H1 (cell line): ENCODE results near the gene RIPOR2. TPM values are rescaled to one million over a fixed set of nuclear protein-coding genes. Genes with fewer than 3 reads are reported as not detected.

Source experiments
- CTCF ChIA-PET: fragments of 300-600 bp; sonication (Branson Sonifier 250); formaldehyde crosslinking; loops from one replicate; lab custom pipeline; 2021; ENCODE audit not compliant: partially characterized antibody; lab: Charles Lee
- POLR2A ChIA-PET: fragments of 300-600 bp; sonication (Branson Sonifier 250); formaldehyde crosslinking; loops from one replicate; lab custom pipeline; 2021; ENCODE audit warnings: inconsistent platforms; ENCODE audit not compliant: partially characterized antibody; lab: Charles Lee
- DNase-seq, 2 experiments: peaks; one replicate each; pipeline versions ENCODE4 v3.0.0 to v3.0.0-alpha.2; 2010 to 2022; ENCODE audit warnings: low spot score in 2 of 2, low read depth in 1 of 2, mixed read lengths in 1 of 2
- FAIRE-seq: peaks from 2 replicates; lab custom pipeline; 2011; peaks lifted over from hg19 to GRCh38; lab: Jason Lieb, UNC
- H2AFZ ChIP-seq: 2 replicates; pipeline ENCODE4 v1.8.1; 2012; ENCODE audit warnings: low read length, inconsistent platforms
- H2AK5ac ChIP-seq: 2 replicates; pipeline ENCODE4 v1.6.1; 2013; ENCODE audit warnings: low read depth, low read length
- H2BK120ac ChIP-seq: replicated peaks from 2 replicates; pipeline ENCODE3; 2013; ENCODE audit warnings: low read depth, low read length, inconsistent platforms
- H2BK12ac ChIP-seq: 2 replicates; pipeline ENCODE4 v1.6.1; 2013; ENCODE audit warnings: low read depth, low read length
- H2BK15ac ChIP-seq: 2 replicates; pipeline ENCODE4 v1.6.1; 2013; ENCODE audit warnings: low read length
- H2BK20ac ChIP-seq: 2 replicates; pipeline ENCODE4 v1.6.1; 2013; ENCODE audit warnings: low read length
- H2BK5ac ChIP-seq: 2 replicates; pipeline ENCODE4 v1.6.1; 2013; ENCODE audit warnings: low read depth, low read length
- H3K14ac ChIP-seq: 2 replicates; pipeline ENCODE4 v1.6.1; 2013; ENCODE audit warnings: inconsistent platforms; ENCODE audit not compliant: insufficient read length
- H3K18ac ChIP-seq: 2 replicates; pipeline ENCODE4 v1.6.1; 2013; ENCODE audit warnings: low read length; ENCODE audit errors: extremely low read depth
- H3K23ac ChIP-seq: 2 replicates; pipeline ENCODE4 v1.6.1; 2013; ENCODE audit warnings: inconsistent platforms; ENCODE audit not compliant: insufficient read length
- H3K23me2 ChIP-seq: 2 replicates; pipeline ENCODE4 v1.6.1; 2013; ENCODE audit warnings: low read depth, low read length
- H3K27ac ChIP-seq: 2 replicates; pipeline ENCODE4 v1.6.1; 2011; ENCODE audit warnings: low read depth, low read length, inconsistent platforms
- H3K27me3 ChIP-seq, 4 experiments: replicated peaks in 1 of 4; 1 replicate in 1 of 4; 2 replicates in 3 of 4; pipeline versions ENCODE4 v1.6.1 to v1.8.1; 2011 to 2013; ENCODE audit warnings: low read length in 3 of 4, mild to moderate bottlenecking in 3 of 4, inconsistent platforms in 2 of 4, mixed read lengths in 2 of 4, moderate library complexity in 1 of 4; ENCODE audit not compliant: control insufficient read depth in 3 of 4, insufficient read depth in 3 of 4; ENCODE audit errors: extremely low read depth in 1 of 4
- H3K36me3 ChIP-seq, 4 experiments: 2 replicates each; pipeline versions ENCODE4 v1.6.1 to v1.8.1; 2011 to 2013; ENCODE audit warnings: mild to moderate bottlenecking in 4 of 4, low read length in 3 of 4, moderate library complexity in 2 of 4, control low read depth in 1 of 4, inconsistent platforms in 1 of 4; ENCODE audit not compliant: insufficient read depth in 4 of 4, control insufficient read depth in 2 of 4
- H3K4ac ChIP-seq: replicated peaks from 2 replicates; pipeline ENCODE3; 2013; ENCODE audit warnings: low read length, low read depth, mixed read lengths, inconsistent platforms; ENCODE audit not compliant: insufficient read length
- H3K4me1 ChIP-seq, 4 experiments: replicated peaks in 1 of 4; 1 replicate in 1 of 4; 2 replicates in 3 of 4; pipeline versions ENCODE4 v1.6.1 to v1.8.1; 2011 to 2013; ENCODE audit warnings: low read length in 3 of 4, inconsistent platforms in 2 of 4, mixed read lengths in 1 of 4; ENCODE audit not compliant: insufficient read depth in 4 of 4, control insufficient read depth in 3 of 4
- H3K4me2 ChIP-seq, 2 experiments: 2 replicates each; pipeline versions ENCODE4 v1.6.1 to v1.8.1; 2011 to 2013; ENCODE audit warnings: low read depth in 2 of 2, low read length in 2 of 2, control low read depth in 1 of 2, inconsistent platforms in 1 of 2, mild to moderate bottlenecking in 1 of 2; ENCODE audit not compliant: insufficient read depth in 1 of 2
- H3K4me3 ChIP-seq, 4 experiments: fragments of 200-600, 300-600 bp in 1 of 4; sonication (generic), shearing (Covaris generic), sonication (Bioruptor Twin) in 1 of 4; 2 replicates each; pipeline versions ENCODE4 v1.5.1 to v1.8.1; 2011 to 2016; ENCODE audit warnings: low read length in 4 of 4, low read depth in 3 of 4, control low read depth in 2 of 4, inconsistent platforms in 2 of 4, mild to moderate bottlenecking in 2 of 4, mixed read lengths in 1 of 4, moderate library complexity in 1 of 4; ENCODE audit not compliant: insufficient read depth in 2 of 4; ENCODE audit errors: extremely low read depth in 1 of 4
- H3K56ac ChIP-seq: replicated peaks from 2 replicates; pipeline ENCODE3; 2013; ENCODE audit warnings: low read depth, mild to moderate bottlenecking, mixed read lengths, low read length, inconsistent platforms; ENCODE audit not compliant: insufficient read length
- H3K79me1 ChIP-seq: 2 replicates; pipeline ENCODE4 v1.6.1; 2013; ENCODE audit warnings: low read depth, low read length, control low read depth
- H3K79me2 ChIP-seq, 2 experiments: 2 replicates each; pipeline versions ENCODE4 v1.6.1 to v1.8.1; 2012 to 2013; ENCODE audit warnings: low read length in 2 of 2, mild to moderate bottlenecking in 2 of 2, inconsistent platforms in 1 of 2; ENCODE audit not compliant: insufficient read depth in 2 of 2, control insufficient read depth in 1 of 2
- H3K9ac ChIP-seq, 4 experiments: replicated peaks in 1 of 4; 1 replicate in 1 of 4; 2 replicates in 3 of 4; pipeline versions ENCODE4 v1.6.1 to v1.8.1; 2011 to 2013; ENCODE audit warnings: low read depth in 3 of 4, low read length in 3 of 4, control low read depth in 2 of 4, mild to moderate bottlenecking in 2 of 4, moderate library complexity in 2 of 4, inconsistent platforms in 1 of 4; ENCODE audit errors: extremely low read depth in 1 of 4
- H3K9me3 ChIP-seq, 2 experiments: 2 replicates each; pipeline versions ENCODE4 v1.6.1 to v1.8.1; 2012 to 2013; ENCODE audit warnings: mild to moderate bottlenecking in 2 of 2, moderate library complexity in 2 of 2, control low read depth in 1 of 2, inconsistent platforms in 1 of 2, low read depth in 1 of 2, low read length in 1 of 2, mixed read lengths in 1 of 2; ENCODE audit not compliant: insufficient read depth in 2 of 2
- H4K20me1 ChIP-seq, 2 experiments: replicated peaks in 1 of 2; 2 replicates each; pipeline versions ENCODE3 to v1.8.1; 2011 to 2013; ENCODE audit warnings: inconsistent platforms in 2 of 2, low read length in 2 of 2, mild to moderate bottlenecking in 1 of 2; ENCODE audit not compliant: insufficient read depth in 2 of 2, control insufficient read depth in 1 of 2
- H4K5ac ChIP-seq: 2 replicates; pipeline ENCODE4 v1.6.1; 2013; ENCODE audit warnings: low read length, low read depth, mixed read lengths, inconsistent platforms; ENCODE audit not compliant: insufficient read length
- H4K8ac ChIP-seq: 2 replicates; pipeline ENCODE4 v1.8.0; 2013; ENCODE audit warnings: mild to moderate bottlenecking, moderate library complexity, low read length, inconsistent platforms; ENCODE audit not compliant: insufficient read depth; ENCODE audit errors: extremely low read depth
- H4K91ac ChIP-seq: replicated peaks from 2 replicates; pipeline ENCODE3; 2013; ENCODE audit warnings: low read length, mixed read lengths, inconsistent platforms; ENCODE audit not compliant: insufficient read length
- MAFK ChIP-seq: IDR thresholded peaks from 2 replicates; pipeline ENCODE4 v1.6.1; 2012; ENCODE audit warnings: low read depth, mild to moderate bottlenecking, improper control_type of control experiment, low read length
- SIX5 ChIP-seq: IDR thresholded peaks from 2 replicates; pipeline ENCODE4 v1.6.1; 2011; ENCODE audit warnings: mild to moderate bottlenecking, low read depth, low read length
- WGBS, 2 experiments: shearing (Covaris generic) in 1 of 2; methylation state at CpG; one replicate each; pipeline versions ENCODE4 v1.1.6 to v1.1.7; 2013 to 2015; ENCODE audit warnings: low lambda C conversion rate in 2 of 2, mixed read lengths in 2 of 2, inconsistent platforms in 1 of 2, low coverage in 1 of 2, missing lambda C conversion rate in 1 of 2; ENCODE audit not compliant: insufficient replicate concordance in 2 of 2, insufficient coverage in 1 of 2, insufficient read length in 1 of 2; ENCODE audit errors: extremely low coverage in 1 of 2, missing lambda C conversion rate in 1 of 2; 5-methylcytosine and 5-hydroxymethylcytosine counted together
- polyA plus RNA-seq, 7 experiments: library from polyadenylated mRNA; depleted of rRNA in 3 of 7; stranded (reverse) in 5 of 7; unstranded in 2 of 7; fragments of >200 nt in 5 of 7; fragments of 200-250 nt in 2 of 7; gene quantifications; 1 replicate in 5 of 7; 2 replicates in 1 of 7; 4 replicates in 1 of 7; pipeline versions ENCODE4 v1.2.1 to v1.2.3, GENCODE V29; 2011 to 2013; ENCODE audit warnings: missing spikeins in 2 of 7, mixed read lengths in 2 of 7
- total RNA-seq: library from RNA; stranded (reverse); fragmentation: NEBNext Ultra II Directional; extraction: Animal tissue kit (Norgen Biotek cat#: 25700); gene quantifications from 2 replicates; pipeline ENCODE4 v1.2.1, GENCODE V29; 2021

The RIPOR2 gene
- total and polyA plus RNA-seq, 2 of the 8 experiments (the other 6 are each of a cell fraction or from before 2014, with no cell fraction given) = 16.7 to 45.6 TPM

DNA sequence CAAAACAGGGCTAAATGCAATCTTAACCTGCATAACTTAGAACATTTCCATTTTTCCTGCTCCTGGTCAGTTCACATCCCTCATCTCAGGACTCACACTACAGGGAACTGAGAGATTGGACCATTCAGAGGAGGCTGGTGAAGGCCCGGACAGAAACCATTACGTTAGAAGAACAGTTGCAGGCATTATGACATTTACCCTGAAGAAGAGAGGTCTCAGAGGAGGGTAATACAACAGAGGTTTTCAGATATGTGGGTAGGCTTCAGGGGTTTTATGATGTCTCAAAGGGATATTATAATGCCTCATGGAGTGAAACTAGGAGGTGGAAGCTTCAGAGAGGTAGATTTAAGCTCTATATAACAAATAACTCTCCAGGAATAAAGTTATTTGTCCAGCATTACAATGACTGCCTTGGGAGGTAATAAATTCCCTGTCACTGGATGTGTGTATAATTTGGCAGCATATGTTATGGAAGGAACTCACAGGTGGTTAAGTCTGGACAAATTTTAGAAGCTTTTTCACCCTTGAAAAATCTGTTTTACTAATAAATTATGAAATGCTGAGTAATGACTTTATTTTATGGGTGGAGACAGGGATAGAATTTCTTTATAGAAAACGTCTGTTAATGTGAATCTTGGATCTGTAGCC is 36.7 kb upstream of the RIPOR2 start:
- CTCF ChIA-PET = interaction anchor here (0.7 to 3.2 kb wide), 7 partner anchors 9 to 62 kb away, joined by 3 to 11 read pairs (median 4); no protein-coding TSS in a partner anchor
- no peak overlapping the region for H3K27ac ChIP-seq

More for the DNA sequence above, 36.7 kb upstream of the RIPOR2 start:
- Histone ChIP-seq H2AFZ (no peak overlapping the region), H3K36me3 (no peaks in the 10 kb centered on the region), H4K5ac (peak overlapping the region; percentile 21), H3K56ac (no peak overlapping the region), H3K9me3 (no peaks in the 10 kb centered on the region), H3K18ac (no peak overlapping the region), H2BK20ac (no peak overlapping the region; the same call in 1 of the 2 replicates), H3K4me2 (no peak overlapping the region), H3K4me1 (peaks cover 0 to 7% (median 2%) of the 10 kb centered on the region in 4 experiments; a peak in 2 of 7 replicates), H3K23ac (no peak overlapping the region), H2BK5ac (no peak overlapping the region), H2BK12ac (no peak overlapping the region), H3K79me2 (no peaks in the 10 kb centered on the region), H4K20me1 (no peaks in the 10 kb centered on the region), H3K9ac (no peak overlapping the region), H2BK120ac (no peak overlapping the region), H3K4me3 (no peak overlapping the region), H3K79me1 (no peaks in the 10 kb centered on the region), H3K27me3 (no peaks in the 10 kb centered on the region), H3K4ac (no peak overlapping the region), H3K23me2 (no peaks in the 10 kb centered on the region), H4K8ac (no peak overlapping the region), H3K14ac (no peak overlapping the region), H2AK5ac (no peak overlapping the region), H2BK15ac (no peak overlapping the region), H4K91ac (peak overlapping the region; percentile 44)
- POLR2A ChIA-PET = no interaction called here
- FAIRE-seq = no peak
- no peak for DNase-seq
- TF ChIP-seq SIX5 = no peak
- TF ChIP-seq MAFK = peak; percentile 40; the same call in 1 of the 2 replicates
- WGBS, 2 experiments = 87% methylated on average over 3 of the region's 3 CpGs; no CpG with 5 or more reads in 1 of the 2 experiments
